GM18498 (cell line): ENCODE data around the gene USP34.
"Not testable (repeated sequence)": the region's sequence is repeated elsewhere in the genome, so short reads cannot be mapped to it uniquely, and the experiment has no call there.

ENCODE experiments used
- ATAC-seq: cut with Tn5 transposase; IDR thresholded peaks from one replicate; pipeline ENCODE4 v1.9.1; 2021; ENCODE audit warnings: mild to moderate bottlenecking, moderate library complexity; ENCODE audit not compliant: unreplicated experiment

USP34 gene

GRCh38 chr2:61167579-61167978 is 303.3 kb downstream of the USP34 start:
- ATAC-seq, result no peak

DNA sequence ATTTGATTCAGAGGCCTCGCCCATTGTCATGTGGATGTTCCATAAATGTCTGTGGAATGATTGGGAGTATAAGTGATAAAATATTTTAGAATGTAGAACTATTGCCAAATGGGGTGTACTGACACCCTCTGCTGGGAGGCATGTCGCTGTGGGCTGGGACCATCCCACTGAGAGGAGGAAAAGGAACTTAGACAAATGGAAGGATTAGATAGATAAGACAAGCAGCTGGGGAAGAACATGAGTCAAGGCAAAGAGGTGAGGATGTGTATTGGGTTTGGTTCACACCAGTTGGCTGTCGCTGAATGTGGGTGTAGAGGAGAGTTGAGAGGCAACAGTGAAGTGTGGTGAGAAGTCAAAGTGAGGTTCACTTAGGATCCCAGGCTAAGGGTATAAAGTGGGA is 304.9 kb downstream of the USP34 start:
- no peak for ATAC-seq

DNA sequence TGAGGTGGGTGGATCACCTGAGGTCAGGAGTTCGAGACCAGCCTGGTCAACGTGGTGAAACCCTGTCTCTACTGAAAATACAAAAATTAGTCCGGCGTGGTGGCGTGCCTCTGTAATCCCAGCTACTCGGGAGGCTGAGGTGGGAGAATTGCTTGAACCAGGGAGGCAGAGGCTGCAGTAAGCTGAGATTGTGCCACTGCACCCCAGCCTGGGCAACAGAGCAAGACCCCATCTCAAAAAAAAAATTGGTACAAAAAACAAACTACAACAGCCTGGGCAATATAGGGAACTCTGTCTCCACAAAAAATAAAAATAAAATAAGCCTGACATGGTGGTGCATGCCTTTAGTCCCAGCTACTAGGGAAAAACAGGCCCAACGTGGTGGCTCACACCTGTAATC is 305.8 kb downstream of the USP34 start:
- not testable (repeated sequence) for ATAC-seq

DNA sequence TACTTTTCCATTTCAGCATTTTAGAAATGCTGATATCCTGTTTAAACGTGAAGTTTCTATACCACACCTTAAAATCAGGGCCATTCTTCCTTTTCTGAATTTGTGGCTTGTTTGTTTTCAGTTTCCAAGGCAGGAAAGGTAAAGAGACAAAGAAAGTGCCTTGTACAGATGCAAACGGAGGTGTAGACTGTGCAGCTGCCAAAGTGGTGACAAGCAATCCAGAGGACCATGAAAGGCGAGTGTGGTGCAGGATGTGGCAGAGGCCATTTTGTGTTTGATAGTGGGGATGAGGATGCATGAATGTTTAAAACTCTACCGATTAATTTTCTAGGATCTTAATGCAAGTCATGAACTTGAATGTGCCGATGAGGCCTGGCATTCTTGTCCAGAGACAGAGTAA is 308.2 kb downstream of the USP34 start:
- ATAC-seq, result no peak

DNA sequence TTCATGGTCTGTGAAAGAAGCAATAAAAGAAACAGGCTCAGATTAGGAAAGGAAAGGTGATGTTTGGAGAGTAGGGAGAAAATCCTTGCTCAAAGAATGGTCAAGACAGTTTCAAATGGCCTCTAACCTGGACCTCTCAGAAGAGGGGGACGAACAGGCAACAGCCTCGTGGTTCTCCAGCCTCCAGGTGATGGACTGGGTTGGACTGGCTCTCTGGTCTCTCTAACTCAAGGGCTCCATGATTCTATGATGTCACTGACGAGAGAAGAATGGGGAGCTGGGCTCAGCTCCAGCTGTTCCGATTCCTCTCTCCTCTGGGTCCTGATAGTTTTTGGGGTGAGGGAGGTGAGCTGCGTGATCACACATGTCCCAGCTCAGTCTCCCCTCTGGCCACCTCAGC is 309.0 kb downstream of the USP34 start, which contains the start of gene C2orf74:
C2orf74 (plus strand) TSS at position 301 of the 400 bp plus-strand sequence. CDS start 327 bp downstream, outside the sequence.
- ATAC-seq, result no peak

GRCh38 chr2:61158356-61158955 is 312.4 kb downstream of the USP34 start:
- no peak for ATAC-seq

- ATAC-seq, result no peak
Measured at GRCh38 chr2:61157371-61158003, 313.4 kb downstream of the USP34 start.

DNA sequence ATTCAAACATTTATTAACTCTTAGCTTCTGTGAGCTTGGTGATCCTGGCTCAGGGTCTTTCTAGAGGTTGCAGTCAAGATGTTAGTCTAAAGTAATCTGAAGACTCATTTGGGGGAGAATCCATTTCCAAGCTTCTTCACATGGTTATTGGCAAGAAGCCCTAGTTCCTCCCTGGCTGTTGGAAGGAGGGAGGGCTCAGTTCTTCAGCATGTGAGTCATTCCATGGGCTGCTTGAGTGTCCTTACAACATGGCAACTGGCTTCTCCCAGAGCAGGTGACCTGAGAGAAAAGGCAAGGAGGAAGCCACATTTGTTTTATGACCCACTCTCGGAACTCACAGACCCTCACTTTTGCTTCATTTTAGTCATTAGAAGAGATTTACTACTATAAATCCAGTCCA is 319.5 kb downstream of the USP34 start:
- ATAC-seq, result no peak

DNA sequence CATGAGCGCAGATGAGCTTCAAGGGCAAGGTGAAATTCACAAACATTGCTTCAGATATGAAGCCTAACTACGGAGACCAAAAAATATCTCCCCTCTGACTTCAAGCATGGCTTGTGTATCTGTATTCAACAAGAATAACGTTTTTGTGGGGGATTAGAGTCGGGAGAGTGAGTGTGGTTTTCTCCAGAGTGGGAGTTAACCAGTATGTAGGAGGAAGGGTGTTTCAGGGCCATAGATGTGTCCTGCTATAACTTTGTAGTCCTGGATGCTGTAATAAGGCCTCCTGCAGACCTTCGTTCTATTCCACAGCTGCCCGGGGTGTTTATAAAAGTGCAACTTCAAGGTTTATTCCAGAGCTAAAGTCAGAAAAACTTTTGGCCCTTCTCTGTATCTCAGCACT is 321.8 kb downstream of the USP34 start:
- ATAC-seq, result no peak

- ATAC-seq, result not testable (repeated sequence)
Measured at GRCh38 chr2:61148091-61148490, 322.8 kb downstream of the USP34 start.

DNA sequence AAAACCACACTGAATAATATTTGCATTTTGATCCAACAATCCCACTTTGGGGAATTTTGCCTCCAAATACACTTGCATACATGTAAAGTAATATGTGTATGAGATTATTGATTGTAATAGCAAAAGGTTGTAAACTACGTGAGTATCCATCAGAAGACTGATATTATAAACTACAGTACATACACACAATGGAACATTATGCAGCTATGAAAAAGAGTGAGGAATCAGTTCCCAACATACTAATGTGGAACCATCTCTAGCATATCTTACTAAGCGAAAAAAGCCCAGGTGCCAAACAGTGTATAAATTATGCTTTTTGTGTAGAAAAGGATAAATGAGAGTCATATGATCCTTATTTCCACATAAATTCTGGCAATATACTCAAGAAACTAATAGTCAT is 324.9 kb downstream of the USP34 start:
- no peak for ATAC-seq

DNA sequence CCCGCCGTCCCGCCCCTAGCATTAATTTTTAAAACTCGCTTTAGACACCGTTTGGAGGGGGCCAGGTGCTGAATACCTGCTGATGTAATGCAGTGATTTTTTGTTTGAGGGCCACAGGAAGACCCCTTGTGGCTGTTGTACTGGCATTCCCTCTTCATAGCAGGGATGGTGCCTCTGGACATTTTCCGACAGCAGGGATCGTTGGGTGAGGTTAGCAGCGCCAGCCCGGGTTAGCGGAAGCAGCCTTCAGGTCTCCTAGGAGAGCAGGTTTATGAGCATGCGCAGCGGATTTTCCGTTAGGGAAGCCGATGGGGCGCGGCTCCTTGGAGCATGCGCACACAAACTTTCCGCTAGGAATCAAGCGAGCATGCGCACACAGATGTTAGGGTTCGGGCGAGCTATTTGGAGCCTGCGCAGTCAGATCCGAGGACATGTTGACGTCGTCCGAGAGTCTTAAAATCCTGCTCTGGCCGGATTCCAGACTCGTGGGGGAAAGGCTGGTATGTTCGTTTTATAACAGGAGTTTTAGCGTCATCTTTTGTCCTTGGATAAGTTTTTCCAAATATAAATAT is 326.1 kb downstream of the USP34 start:
- peak; percentile 92 for ATAC-seq

- ATAC-seq, result no peak
Measured at GRCh38 chr2:61141151-61141550, 329.7 kb downstream of the USP34 start.

GRCh38 chr2:61138859-61139258 is 332.0 kb downstream of the USP34 start:
- ATAC-seq, result no peak
